ENCODE results near the gene EFCAB14.
"Not testable (repeated sequence)": the region's sequence is repeated elsewhere in the genome, so short reads cannot be mapped to it uniquely, and the experiment has no call there.

Gene EFCAB14

GRCh38 chr1:46655848-46656247, 63.1 kb downstream of the EFCAB14 start:
- TF ChIP-seq, protein P1, sequence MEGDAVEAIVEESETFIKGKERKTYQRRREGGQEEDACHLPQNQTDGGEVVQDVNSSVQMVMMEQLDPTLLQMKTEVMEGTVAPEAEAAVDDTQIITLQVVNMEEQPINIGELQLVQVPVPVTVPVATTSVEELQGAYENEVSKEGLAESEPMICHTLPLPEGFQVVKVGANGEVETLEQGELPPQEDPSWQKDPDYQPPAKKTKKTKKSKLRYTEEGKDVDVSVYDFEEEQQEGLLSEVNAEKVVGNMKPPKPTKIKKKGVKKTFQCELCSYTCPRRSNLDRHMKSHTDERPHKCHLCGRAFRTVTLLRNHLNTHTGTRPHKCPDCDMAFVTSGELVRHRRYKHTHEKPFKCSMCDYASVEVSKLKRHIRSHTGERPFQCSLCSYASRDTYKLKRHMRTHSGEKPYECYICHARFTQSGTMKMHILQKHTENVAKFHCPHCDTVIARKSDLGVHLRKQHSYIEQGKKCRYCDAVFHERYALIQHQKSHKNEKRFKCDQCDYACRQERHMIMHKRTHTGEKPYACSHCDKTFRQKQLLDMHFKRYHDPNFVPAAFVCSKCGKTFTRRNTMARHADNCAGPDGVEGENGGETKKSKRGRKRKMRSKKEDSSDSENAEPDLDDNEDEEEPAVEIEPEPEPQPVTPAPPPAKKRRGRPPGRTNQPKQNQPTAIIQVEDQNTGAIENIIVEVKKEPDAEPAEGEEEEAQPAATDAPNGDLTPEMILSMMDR (IDR thresholded peaks at IDR 0.05; ENCODE audit: extremely low read depth, insufficient read depth, missing control alignments), result no peak
- in situ Hi-C loops (cut with MboI; ENCODE audit: low pct_unique_long_range_greater_than_20kb, low sequenced_read_pairs, unreplicated experiment), result no loop called here
- DNase-seq (ENCODE audit: low spot score), result no peak

GRCh38 chr1:46654698-46655097, 64.2 kb downstream of the EFCAB14 start:
- in situ Hi-C loops (cut with MboI; ENCODE audit: low pct_unique_long_range_greater_than_20kb, low sequenced_read_pairs, unreplicated experiment); DNase-seq (ENCODE audit: low spot score): not testable (repeated sequence)

DNA sequence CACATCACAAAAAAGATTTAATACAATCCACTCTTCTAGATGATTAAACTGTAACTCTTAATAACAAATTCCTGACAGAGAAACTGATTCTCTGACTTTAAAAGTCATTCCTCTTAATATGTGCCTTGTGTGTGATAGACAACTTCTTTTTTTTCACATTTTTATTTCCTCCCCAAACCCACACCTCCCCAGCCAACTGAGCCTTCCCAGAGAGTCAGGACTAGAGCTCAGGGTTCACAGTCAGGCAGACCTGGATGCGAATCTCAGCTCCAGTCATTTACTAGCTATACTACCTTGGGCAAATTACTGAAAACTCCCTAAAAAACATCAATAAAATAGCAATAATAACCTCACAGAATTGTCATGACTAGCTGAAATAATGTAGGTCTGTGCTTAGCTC, 64.9 kb downstream of the EFCAB14 start:
- no peak for DNase-seq (ENCODE audit: low spot score)
- TF ChIP-seq, protein P1 (IDR thresholded peaks at IDR 0.05; ENCODE audit: extremely low read depth, insufficient read depth, missing control alignments), result no peak
- in situ Hi-C loops (cut with MboI; ENCODE audit: low pct_unique_long_range_greater_than_20kb, low sequenced_read_pairs, unreplicated experiment), result no loop called here

GRCh38 chr1:46653405-46653958, 65.4 kb downstream of the EFCAB14 start:
- TF ChIP-seq, protein P1 (IDR thresholded peaks at IDR 0.05; ENCODE audit: extremely low read depth, insufficient read depth, missing control alignments), result no peak
- in situ Hi-C loops (cut with MboI; ENCODE audit: low pct_unique_long_range_greater_than_20kb, low sequenced_read_pairs, unreplicated experiment), result no loop called here
- no peak for DNase-seq (ENCODE audit: low spot score)

- in situ Hi-C loops (cut with MboI; ENCODE audit: low pct_unique_long_range_greater_than_20kb, low sequenced_read_pairs, unreplicated experiment), result no loop called here
- DNase-seq (ENCODE audit: low spot score), result no peak
Measured at GRCh38 chr1:46652321-46653100, 66.4 kb downstream of the EFCAB14 start.

GRCh38 chr1:46651152-46651551, 67.8 kb downstream of the EFCAB14 start:
- in situ Hi-C loops (cut with MboI; ENCODE audit: low pct_unique_long_range_greater_than_20kb, low sequenced_read_pairs, unreplicated experiment), result not testable (repeated sequence)

More at GRCh38 chr1:46652321-46653100, 66.4 kb downstream of the EFCAB14 start:
- TF ChIP-seq, protein P1 (IDR thresholded peaks at IDR 0.05; ENCODE audit: extremely low read depth, insufficient read depth, missing control alignments), result no peak

DNA sequence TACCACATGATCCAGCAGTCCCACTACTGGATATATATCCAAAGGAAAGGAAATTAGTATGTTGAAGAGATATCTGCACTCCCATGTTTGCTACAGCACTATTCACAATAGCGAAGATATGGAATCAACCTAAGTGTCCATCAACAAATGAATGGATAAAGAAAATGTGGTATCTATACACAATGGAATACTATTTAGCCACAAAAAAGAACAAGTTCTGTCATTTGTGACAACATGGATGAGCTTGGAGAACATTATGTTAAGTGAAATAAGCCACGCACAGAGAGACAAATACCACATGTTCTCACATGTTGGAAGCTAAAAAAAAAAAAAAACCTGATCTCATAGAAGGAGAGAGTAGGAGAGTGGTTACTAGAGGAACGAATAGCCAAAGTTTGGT, 68.4 kb downstream of the EFCAB14 start:
- in situ Hi-C loops (cut with MboI; ENCODE audit: low pct_unique_long_range_greater_than_20kb, low sequenced_read_pairs, unreplicated experiment), result no loop called here
- no peak for DNase-seq (ENCODE audit: low spot score)
- TF ChIP-seq, protein P1 (IDR thresholded peaks at IDR 0.05; ENCODE audit: extremely low read depth, insufficient read depth, missing control alignments), result no peak

More at GRCh38 chr1:46651152-46651551, 67.8 kb downstream of the EFCAB14 start:
- not testable (repeated sequence) for DNase-seq (ENCODE audit: low spot score)
